Measurements from ENCODE around the gene TUBGCP5. TPM values are rescaled to one million over a fixed set of nuclear protein-coding genes. Genes with fewer than 3 reads are reported as not detected.

Gene TUBGCP5
- total RNA-seq, 6 donors from 2014 or later = 7.1 to 24.5 (median 17.7) TPM

DNA sequence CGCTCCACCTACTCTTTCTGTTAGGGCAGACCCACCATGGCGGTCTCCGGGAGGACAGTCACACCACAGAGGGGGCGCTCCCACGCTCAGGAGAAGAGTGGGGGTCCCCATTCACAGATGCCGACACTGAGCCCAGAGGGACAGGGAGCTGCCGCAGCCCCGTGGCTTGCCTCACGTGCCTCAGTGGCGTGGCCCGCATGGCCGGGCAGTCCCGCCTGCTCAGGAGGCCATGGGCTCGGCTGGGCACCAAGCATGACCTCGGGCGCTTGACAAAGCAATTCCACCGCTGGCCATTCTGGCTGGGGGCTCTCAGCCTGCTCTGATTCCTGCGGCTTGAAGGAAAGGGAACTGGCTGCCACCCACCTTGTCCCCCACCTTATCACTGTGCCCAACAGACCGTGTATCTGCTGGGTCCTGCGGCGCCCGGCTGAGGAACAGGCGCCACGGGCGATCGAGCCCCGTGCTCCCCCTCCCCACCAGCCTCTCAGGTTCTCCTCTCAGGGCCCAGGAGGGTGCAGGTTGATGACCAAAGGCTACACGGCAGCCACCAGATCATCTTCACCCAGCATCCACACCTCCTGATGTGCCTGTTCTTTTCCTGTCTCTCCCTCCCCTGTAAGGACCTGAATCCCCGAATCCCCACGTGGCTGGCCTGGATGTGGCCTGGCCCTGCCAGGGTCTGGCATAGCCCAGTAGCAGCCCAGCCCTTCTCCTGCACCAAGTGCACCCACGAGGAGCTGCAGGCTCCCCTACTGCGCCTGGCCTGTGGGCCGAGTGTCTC lies 79.9 kb downstream of the TUBGCP5 start:
- peak in 1 of 2 donors; percentile 24 for ATAC-seq (ENCODE audit: low FRiP score in 2 of 2)
- DNase-seq = peak in 1 of 2 donors; percentile 78
- Histone ChIP-seq H3K4me3 (no peak overlapping the region), H3K27me3 (no peaks in the 10 kb centered on the region), H3K36me3 (no peaks in the 10 kb centered on the region), H3K4me1 (peaks cover 68 to 81% (median 73%) of the 10 kb centered on the region in 4 donors), H3K9me3 (no peaks in the 10 kb centered on the region), H3K27ac (peak overlapping the region in 3 of 4 donors; percentile 69 to 75 (median 72))
- TF ChIP-seq EP300 (IDR thresholded peaks at IDR 0.05) = no peak
- no peak for TF ChIP-seq POLR2A (IDR thresholded peaks at IDR 0.05)
- WGBS, 2 donors = 90 to 92% methylated on average over 20 to 31 of the region's 33 CpGs

- H3K27me3 ChIP-seq = no peaks in the 10 kb centered on the region
- peaks cover 59 to 81% (median 65%) of the 10 kb centered on the region in 4 donors for H3K4me1 ChIP-seq
- H3K4me3 ChIP-seq = no peak overlapping the region
- no peak for DNase-seq
- no peak for ATAC-seq (ENCODE audit: low FRiP score in 2 of 2)
- H3K27ac ChIP-seq = peak overlapping the region in 3 of 4 donors; percentile 69 to 75 (median 72)
- TF ChIP-seq CTCF (IDR thresholded peaks at IDR 0.05) = no peak
- no peak for TF ChIP-seq POLR2AphosphoS5 (IDR thresholded peaks at IDR 0.05)
- no peak for TF ChIP-seq POLR2A (IDR thresholded peaks at IDR 0.05)
- TF ChIP-seq EP300 (IDR thresholded peaks at IDR 0.05) = no peak
- no peaks in the 10 kb centered on the region for H3K36me3 ChIP-seq
- H3K9me3 ChIP-seq = no peaks in the 10 kb centered on the region
- WGBS, 2 donors = 85 to 88% methylated on average over 15 of the region's 16 CpGs
These were observed 80.7 kb downstream of the TUBGCP5 start for GRCh38 chr15:22958487-22959280.

GRCh38 chr15:22956978-22957260 lies 82.5 kb downstream of the TUBGCP5 start:
- peak in 1 of 2 donors; percentile 59 for DNase-seq
- peak overlapping the region in 1 of 4 donors; percentile 42 for H3K27ac ChIP-seq
- no peak overlapping the region for H3K4me3 ChIP-seq
- H3K9me3 ChIP-seq = no peaks in the 10 kb centered on the region
- TF ChIP-seq CTCF (IDR thresholded peaks at IDR 0.05) = no peak
- TF ChIP-seq EP300 (IDR thresholded peaks at IDR 0.05) = no peak
- no peak for TF ChIP-seq POLR2AphosphoS5 (IDR thresholded peaks at IDR 0.05)
- TF ChIP-seq POLR2A (IDR thresholded peaks at IDR 0.05) = no peak
- 78 to 88% methylated on average over 14 of the region's 14 CpGs for WGBS, 2 donors
- H3K36me3 ChIP-seq = no peaks in the 10 kb centered on the region
- peaks cover 49 to 75% (median 55%) of the 10 kb centered on the region in 4 donors for H3K4me1 ChIP-seq
- H3K27me3 ChIP-seq = no peaks in the 10 kb centered on the region
- ATAC-seq (ENCODE audit: low FRiP score in 2 of 2) = peak in 1 of 2 donors; percentile 57

- DNase-seq (peak in 1 of 2 donors; percentile 80), ATAC-seq (ENCODE audit: low FRiP score in 2 of 2) (peak in 1 of 2 donors; percentile 5)
- no peak for TF ChIP-seq EP300 (IDR thresholded peaks at IDR 0.05)
- TF ChIP-seq POLR2A (IDR thresholded peaks at IDR 0.05) = no peak
- no peak for TF ChIP-seq POLR2AphosphoS5 (IDR thresholded peaks at IDR 0.05)
- TF ChIP-seq CTCF (IDR thresholded peaks at IDR 0.05) = no peak
- H3K36me3 ChIP-seq = peaks cover 0 to 3% (median 0%) of the 10 kb centered on the region in 4 donors
- H3K9me3 ChIP-seq = no peaks in the 10 kb centered on the region
- H3K27ac ChIP-seq = peak overlapping the region in 3 of 4 donors; percentile 8 to 56 (median 42)
- 56 to 69% methylated on average over 16 of the region's 16 CpGs for WGBS, 2 donors
- no peaks in the 10 kb centered on the region for H3K27me3 ChIP-seq
- peaks cover 46 to 74% (median 55%) of the 10 kb centered on the region in 4 donors for H3K4me1 ChIP-seq
- H3K4me3 ChIP-seq = no peak overlapping the region
These were observed 83.0 kb downstream of the TUBGCP5 start for GRCh38 chr15:22956257-22956977.
